ENCODE results near the gene SOST.
"Not testable (repeated sequence)": the region's sequence is repeated elsewhere in the genome, so short reads cannot be mapped to it uniquely, and the experiment has no call there.

Gene SOST

GRCh38 chr17:43758497-43759174 is at the start of gene SOST:
Gene SOST, minus strand, starts transcription at chr17:43758791. Its CDS starts 50 bp downstream, at chr17:43758741.
- FAIRE-seq: no peak

- no peak for FAIRE-seq
These were observed 49.5 kb upstream of the SOST start for GRCh38 chr17:43808076-43808475.

- FAIRE-seq: no peak
These were observed 46.5 kb upstream of the SOST start for GRCh38 chr17:43805117-43805516.

GRCh38 chr17:43803758-43804157 is 45.2 kb upstream of the SOST start:
- FAIRE-seq: no peak

GRCh38 chr17:43801844-43802243 is 43.3 kb upstream of the SOST start:
- FAIRE-seq: no peak

GRCh38 chr17:43800736-43801135 is 42.1 kb upstream of the SOST start:
- no peak for FAIRE-seq

GRCh38 chr17:43799047-43799446 is 40.5 kb upstream of the SOST start:
- no peak for FAIRE-seq

- FAIRE-seq: not testable (repeated sequence)
These were observed 39.4 kb upstream of the SOST start for GRCh38 chr17:43798024-43798423.

- FAIRE-seq: not testable (repeated sequence)
These were observed 34.1 kb upstream of the SOST start for GRCh38 chr17:43792668-43793067.

GRCh38 chr17:43791589-43791988 is 33.0 kb upstream of the SOST start:
- no peak for FAIRE-seq

GRCh38 chr17:43790311-43790940 is 31.8 kb upstream of the SOST start:
- no peak for FAIRE-seq

GRCh38 chr17:43789482-43789881 is 30.9 kb upstream of the SOST start:
- no peak for FAIRE-seq

GRCh38 chr17:43788540-43788939 is 29.9 kb upstream of the SOST start:
- no peak for FAIRE-seq

- no peak for FAIRE-seq
These were observed 29.1 kb upstream of the SOST start for GRCh38 chr17:43787728-43788127.

- FAIRE-seq: no peak
These were observed 26.1 kb upstream of the SOST start for GRCh38 chr17:43784628-43785101.

GRCh38 chr17:43784068-43784467 is 25.5 kb upstream of the SOST start:
- no peak for FAIRE-seq

GRCh38 chr17:43782913-43783680 is 24.5 kb upstream of the SOST start:
- no peak for FAIRE-seq

GRCh38 chr17:43780135-43780534 is 21.5 kb upstream of the SOST start, which contains the start of gene CFAP97D1:
Gene CFAP97D1, plus strand, starts transcription at chr17:43780435. Its CDS starts 28 bp downstream, at chr17:43780463.
- FAIRE-seq: no peak

- FAIRE-seq: no peak
These were observed 20.8 kb upstream of the SOST start for GRCh38 chr17:43779145-43780125.

- no peak for FAIRE-seq
These were observed 19.9 kb upstream of the SOST start, which contains the start of gene DUSP3 for GRCh38 chr17:43778337-43779144. Gene DUSP3, minus strand, starts transcription at chr17:43778977. Its CDS starts 53 bp downstream, at chr17:43778924.
